HepG2 (cell line): ENCODE results near the gene THAP6. TPM values are rescaled to one million over a fixed set of nuclear protein-coding genes. Genes with fewer than 3 reads are reported as not detected.

Experiments
- CEBPZ ChIP-seq: IDR thresholded peaks from 2 replicates; pipeline ENCODE4 v1.6.1; 2012; ENCODE audit warnings: low read length, improper control_type of control experiment
- CERS6 ChIP-seq: sonication (generic); formaldehyde crosslinking; IDR thresholded peaks from 2 replicates; pipeline ENCODE4 v1.5.0; 2020; ENCODE audit warnings: missing genetic modification reagents
- CREB1 ChIP-seq, 2 experiments: fragments of 450-650 bp in 1 of 2; IDR thresholded peaks; 2 replicates each; pipeline ENCODE4 v1.6.1; 2016 to 2017; ENCODE audit warnings: control low read depth in 1 of 2, mild to moderate bottlenecking in 1 of 2, missing compliant biosample characterization in 1 of 2, missing genetic modification characterization in 1 of 2
- FOSL2 ChIP-seq: sonication (generic); formaldehyde crosslinking; IDR thresholded peaks from 2 replicates; pipeline ENCODE4 v1.4.0; 2020; ENCODE audit warnings: missing genetic modification reagents
- PBX2 ChIP-seq: IDR thresholded peaks from 2 replicates; pipeline ENCODE4 v1.6.1; 2016; ENCODE audit warnings: control low read depth
- RBM22 ChIP-seq: fragments of 200-400 bp; formaldehyde crosslinking; optimal IDR thresholded peaks from 2 replicates; pipeline ENCODE3; 2017; ENCODE audit warnings: mild to moderate bottlenecking, low read length, moderate library complexity
- SIN3A ChIP-seq: IDR thresholded peaks from 2 replicates; pipeline ENCODE4 v1.6.1; 2011; ENCODE audit warnings: low read depth, mild to moderate bottlenecking, control low read depth, low read length, borderline replicate concordance
- ZNF574 ChIP-seq: sonication (generic); formaldehyde crosslinking; IDR thresholded peaks from 2 replicates; pipeline ENCODE4 v1.4.0; 2020; ENCODE audit warnings: missing genetic modification reagents
- ZNF646 ChIP-seq: sonication (generic); formaldehyde crosslinking; IDR thresholded peaks from 2 replicates; pipeline ENCODE4 v1.9.0; 2021; ENCODE audit warnings: mild to moderate bottlenecking, missing genetic modification reagents
- ZNF660 ChIP-seq: sonication (generic); formaldehyde crosslinking; IDR thresholded peaks from 2 replicates; pipeline ENCODE4 v1.5.1; 2020; ENCODE audit warnings: mild to moderate bottlenecking, low read depth, missing genetic modification reagents, borderline replicate concordance
- ZSCAN31 ChIP-seq: sonication (generic); formaldehyde crosslinking; IDR thresholded peaks from 2 replicates; pipeline ENCODE4 v1.5.0; 2020; ENCODE audit warnings: low read depth, mild to moderate bottlenecking, missing genetic modification reagents
- polyA plus RNA-seq, 8 experiments: library from polyadenylated mRNA; depleted of rRNA in 3 of 8; stranded (reverse) in 7 of 8; unstranded in 1 of 8; fragments of >200 nt; fragmentation: Illumina TruSeq in 4 of 8; extraction: Trizol in 4 of 8; gene quantifications; 2 replicates each; pipeline versions ENCODE4 v1.2.1 to v1.2.3, GENCODE V29; 2011 to 2016; ENCODE audit warnings: low read depth in 4 of 8, missing spikeins in 1 of 8, mixed read lengths in 1 of 8; ENCODE audit not compliant: insufficient read depth in 1 of 8
- total RNA-seq, 5 experiments: library from RNA; depleted of rRNA; stranded (reverse); fragments of >200 nt; fragmentation: Illumina TruSeq; extraction: Trizol; gene quantifications; 2 replicates each; pipeline ENCODE4 v1.2.3, GENCODE V29; 2016; ENCODE audit warnings: low read depth in 1 of 5

The THAP6 gene
- total and polyA plus RNA-seq, 2 of the 13 experiments (the other 11 are each of a cell fraction or from before 2014, with no cell fraction given) = 9.3 to 14.7 TPM

- no peak for TF ChIP-seq ZNF574 (CRISPR knock-in tag)
- TF ChIP-seq ZSCAN31 = no peak
- TF ChIP-seq PBX2 (CRISPR knock-in tag) = no peak
- no peak for TF ChIP-seq SIN3A
- no peak for TF ChIP-seq ZNF660 (CRISPR knock-in tag)
- TF ChIP-seq CERS6 (CRISPR knock-in tag) = no peak
- TF ChIP-seq RBM22 = no peak
- TF ChIP-seq FOSL2 (CRISPR knock-in tag) = peak; percentile 77
- TF ChIP-seq CEBPZ = no peak
- TF ChIP-seq ZNF646 = no peak
- TF ChIP-seq CREB1 (IDR thresholded peaks at IDR 0.05) = no peak
- TF ChIP-seq CREB1 (CRISPR knock-in tag; IDR thresholded peaks at IDR 0.05) = no peak
These were observed 41.3 kb downstream of the THAP6 start, which contains the start of gene ODAPH (continued) for GRCh38 chr4:75555294-75556164.
